SK-N-SH treated with all-trans-retinoic acid at 6 μM for 48 hours (cell line): ENCODE results near the gene POU5F1.

Source experiments
- OSR1 ChIP-seq: fragments of 250-450 bp; sonication (Bioruptor Pico); IDR thresholded peaks from 2 replicates; pipeline ENCODE4 v1.8.0; 2022; ENCODE audit warnings: moderate library complexity, mild to moderate bottlenecking, inconsistent platforms
- TOX ChIP-seq: fragments of 250-450 bp; sonication (Bioruptor Pico); IDR thresholded peaks from 2 replicates; pipeline ENCODE4 v1.8.0; 2021; ENCODE audit warnings: mild to moderate bottlenecking, moderate library complexity, borderline replicate concordance
- ZFP30 ChIP-seq: fragments of 450-650 bp; formaldehyde crosslinking; IDR thresholded peaks from 2 replicates; pipeline ENCODE4 v1.5.0; 2022; ENCODE audit warnings: mild to moderate bottlenecking, moderate library complexity
- ZNF8 ChIP-seq: fragments of 450-650 bp; formaldehyde crosslinking; IDR thresholded peaks from 2 replicates; pipeline ENCODE4 v1.5.0; 2020; ENCODE audit warnings: mild to moderate bottlenecking, moderate library complexity
- TF ChIP-seq, protein P1 (sequence below): fragments of 250-450 bp; sonication (Bioruptor Pico); IDR thresholded peaks from 2 replicates; pipeline ENCODE4 v1.8.0; 2021; ENCODE audit warnings: low read depth, mild to moderate bottlenecking, moderate library complexity, borderline replicate concordance

DNA sequence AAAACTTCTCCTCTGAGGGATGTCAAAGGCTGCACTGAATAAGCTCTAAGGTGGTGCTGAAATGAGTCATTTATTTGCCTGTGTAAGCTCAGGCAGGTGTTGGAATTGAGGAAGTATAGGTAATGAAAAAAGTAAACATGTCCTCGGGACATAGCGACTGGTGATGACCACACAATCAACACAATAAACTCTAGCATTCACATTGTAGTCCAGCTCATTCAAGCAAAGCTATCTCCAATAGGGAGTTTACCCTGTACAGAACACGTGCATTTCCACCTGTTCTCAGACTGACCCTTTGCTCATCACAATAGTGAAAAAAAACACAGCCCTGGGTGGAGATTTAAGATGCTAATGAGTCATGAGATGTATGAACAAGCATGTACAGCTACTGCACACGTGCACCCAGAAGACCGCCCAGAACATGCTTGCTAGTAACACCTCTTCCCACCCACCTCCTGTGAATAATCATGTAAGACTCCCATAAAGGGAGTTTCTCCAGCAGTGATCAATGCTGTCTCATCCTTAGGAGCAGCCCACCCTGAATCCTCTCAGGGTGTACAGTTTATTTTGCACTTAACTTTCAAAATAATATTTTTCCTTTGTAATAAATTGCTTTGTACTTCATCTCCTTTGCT, 33.0 kb upstream of the POU5F1 start:
- TF ChIP-seq TOX (CRISPR knock-in tag) (no peak), ZNF8 (CRISPR knock-in tag) (no peak), OSR1 (CRISPR knock-in tag) (no peak), ZFP30 (CRISPR knock-in tag) (no peak)
- TF ChIP-seq, protein P1, sequence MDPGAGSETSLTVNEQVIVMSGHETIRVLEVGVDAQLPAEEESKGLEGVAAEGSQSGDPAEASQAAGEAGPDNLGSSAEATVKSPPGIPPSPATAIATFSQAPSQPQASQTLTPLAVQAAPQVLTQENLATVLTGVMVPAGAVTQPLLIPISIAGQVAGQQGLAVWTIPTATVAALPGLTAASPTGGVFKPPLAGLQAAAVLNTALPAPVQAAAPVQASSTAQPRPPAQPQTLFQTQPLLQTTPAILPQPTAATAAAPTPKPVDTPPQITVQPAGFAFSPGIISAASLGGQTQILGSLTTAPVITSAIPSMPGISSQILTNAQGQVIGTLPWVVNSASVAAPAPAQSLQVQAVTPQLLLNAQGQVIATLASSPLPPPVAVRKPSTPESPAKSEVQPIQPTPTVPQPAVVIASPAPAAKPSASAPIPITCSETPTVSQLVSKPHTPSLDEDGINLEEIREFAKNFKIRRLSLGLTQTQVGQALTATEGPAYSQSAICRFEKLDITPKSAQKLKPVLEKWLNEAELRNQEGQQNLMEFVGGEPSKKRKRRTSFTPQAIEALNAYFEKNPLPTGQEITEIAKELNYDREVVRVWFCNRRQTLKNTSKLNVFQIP (CRISPR knock-in tag): no peak
